Karpas-422 (cell line): ENCODE results near the gene NXPH4. TPM values are rescaled to one million over a fixed set of nuclear protein-coding genes. Genes with fewer than 3 reads are reported as not detected.

Experiments used
- DNase-seq: peaks from one replicate; pipeline ENCODE4 v3.0.0-alpha.2; 2015
- H2AFZ ChIP-seq: fragments of 200-600 bp; sonication (generic); 2 replicates; pipeline ENCODE4 v1.6.1; 2014; ENCODE audit warnings: antibody characterized with exemption, low read length, mixed read lengths
- H3K27ac ChIP-seq: fragments of 200-600 bp; sonication (generic); 2 replicates; pipeline ENCODE4 v1.5.1; 2014; ENCODE audit warnings: mild to moderate bottlenecking, low read length, moderate library complexity
- H3K27me3 ChIP-seq: fragments of 200-600 bp; sonication (generic); 2 replicates; pipeline ENCODE4 v1.6.1; 2014; ENCODE audit warnings: low read length, mixed read lengths
- H3K36me3 ChIP-seq: fragments of 200-600 bp; sonication (generic); 2 replicates; pipeline ENCODE4 v1.6.1; 2014; ENCODE audit warnings: low read length, mixed read lengths; ENCODE audit not compliant: insufficient read depth
- H3K4me1 ChIP-seq: fragments of 200-600 bp; sonication (generic); 2 replicates; pipeline ENCODE4 v1.6.1; 2014; ENCODE audit warnings: mild to moderate bottlenecking, low read length, mixed read lengths
- H3K4me2 ChIP-seq: fragments of 200-600 bp; sonication (generic); 2 replicates; pipeline ENCODE4 v1.6.1; 2014; ENCODE audit warnings: low read length, low read depth, mild to moderate bottlenecking; ENCODE audit not compliant: poor library complexity, severe bottlenecking
- H3K4me3 ChIP-seq: fragments of 200-600 bp; sonication (generic); 2 replicates; pipeline ENCODE4 v1.5.1; 2014; ENCODE audit warnings: mild to moderate bottlenecking, antibody characterized with exemption, low read length, mixed read lengths
- H3K79me2 ChIP-seq: fragments of 200-600 bp; sonication (generic); 2 replicates; pipeline ENCODE4 v1.6.1; 2014; ENCODE audit warnings: mild to moderate bottlenecking, low read length, mixed read lengths
- H3K9ac ChIP-seq: fragments of 200-600 bp; sonication (generic); 2 replicates; pipeline ENCODE4 v1.6.0; 2014; ENCODE audit warnings: low read length
- H3K9me2 ChIP-seq: fragments of 200-600 bp; sonication (generic), shearing (Covaris generic); replicated peaks from 2 replicates; pipeline ENCODE4 v1.6.0; 2014; ENCODE audit warnings: mild to moderate bottlenecking, low read length, moderate library complexity; ENCODE audit not compliant: insufficient read depth
- H3K9me3 ChIP-seq: fragments of 300-700, 200-600 bp; sonication (generic); 2 replicates; pipeline ENCODE4 v1.6.1; 2014; ENCODE audit warnings: low read length, mixed read lengths
- H4K20me1 ChIP-seq: fragments of 200-600 bp; sonication (generic); 2 replicates; pipeline ENCODE4 v1.6.1; 2014; ENCODE audit warnings: mild to moderate bottlenecking, antibody characterized with exemption, low read length, low read depth; ENCODE audit not compliant: insufficient read depth
- total RNA-seq: library from RNA; depleted of rRNA; stranded (reverse); fragments of >200 nt; shearing (Covaris generic); gene quantifications from 2 replicates; pipeline ENCODE4 v1.2.3, GENCODE V29; 2014; ENCODE audit warnings: low replicate concordance

NXPH4 gene
- total RNA-seq, 1 experiment from 2014 or later = 2.9 TPM

- no peak for DNase-seq
- Histone ChIP-seq H3K79me2 (no peaks in the 10 kb centered on the region), H3K36me3 (peaks cover 19% of the 10 kb centered on the region; the same call in 1 of the 2 replicates), H3K27me3 (no peaks in the 10 kb centered on the region), H3K27ac (no peak overlapping the region), H3K4me2 (no peak overlapping the region), H3K9ac (no peak overlapping the region), H3K4me1 (peaks cover 4% of the 10 kb centered on the region), H2AFZ (no peak overlapping the region), H3K9me3 (no peaks in the 10 kb centered on the region), H4K20me1 (no peaks in the 10 kb centered on the region), H3K9me2 (no peaks in the 10 kb centered on the region), H3K4me3 (no peak overlapping the region)
These were observed 43.8 kb downstream of the NXPH4 start for GRCh38 chr12:57260366-57260765.

GRCh38 chr12:57261428-57261865 lies 44.9 kb downstream of the NXPH4 start:
- DNase-seq = no peak
- Histone ChIP-seq H3K4me1 (peaks cover 4% of the 10 kb centered on the region), H3K79me2 (no peaks in the 10 kb centered on the region), H3K36me3 (peaks cover 15% of the 10 kb centered on the region; the same call in 1 of the 2 replicates), H3K9ac (no peak overlapping the region), H3K4me2 (no peak overlapping the region), H3K4me3 (no peak overlapping the region), H2AFZ (no peak overlapping the region), H4K20me1 (no peaks in the 10 kb centered on the region), H3K9me2 (no peaks in the 10 kb centered on the region), H3K27me3 (no peaks in the 10 kb centered on the region), H3K27ac (no peak overlapping the region), H3K9me3 (no peaks in the 10 kb centered on the region)

- no peak overlapping the region for H3K9ac ChIP-seq
- peaks cover 4% of the 10 kb centered on the region for H3K4me1 ChIP-seq
- H3K36me3 ChIP-seq = peaks cover 11% of the 10 kb centered on the region; the same call in 1 of the 2 replicates
- H3K9me2 ChIP-seq = no peaks in the 10 kb centered on the region
- H4K20me1 ChIP-seq = no peaks in the 10 kb centered on the region
- H3K4me3 ChIP-seq = no peak overlapping the region
- H3K4me2 ChIP-seq = no peak overlapping the region
- no peak overlapping the region for H2AFZ ChIP-seq
- H3K79me2 ChIP-seq = no peaks in the 10 kb centered on the region
- H3K9me3 ChIP-seq = no peaks in the 10 kb centered on the region
- H3K27ac ChIP-seq = no peak overlapping the region
- no peak for DNase-seq
- H3K27me3 ChIP-seq = no peaks in the 10 kb centered on the region
These were observed 45.7 kb downstream of the NXPH4 start for GRCh38 chr12:57262126-57262822.

GRCh38 chr12:57263096-57263495 lies 46.5 kb downstream of the NXPH4 start:
- no peaks in the 10 kb centered on the region for H3K9me3 ChIP-seq
- H3K9me2 ChIP-seq = no peaks in the 10 kb centered on the region
- no peak overlapping the region for H3K9ac ChIP-seq
- H4K20me1 ChIP-seq = no peaks in the 10 kb centered on the region
- peaks cover 4% of the 10 kb centered on the region; the same call in 1 of the 2 replicates for H3K36me3 ChIP-seq
- no peaks in the 10 kb centered on the region for H3K79me2 ChIP-seq
- H3K27ac ChIP-seq = no peak overlapping the region
- H3K4me1 ChIP-seq = peaks cover 4% of the 10 kb centered on the region
- H3K4me3 ChIP-seq = no peak overlapping the region
- no peak for DNase-seq
- H3K4me2 ChIP-seq = no peak overlapping the region
- no peaks in the 10 kb centered on the region for H3K27me3 ChIP-seq
- no peak overlapping the region for H2AFZ ChIP-seq

DNA sequence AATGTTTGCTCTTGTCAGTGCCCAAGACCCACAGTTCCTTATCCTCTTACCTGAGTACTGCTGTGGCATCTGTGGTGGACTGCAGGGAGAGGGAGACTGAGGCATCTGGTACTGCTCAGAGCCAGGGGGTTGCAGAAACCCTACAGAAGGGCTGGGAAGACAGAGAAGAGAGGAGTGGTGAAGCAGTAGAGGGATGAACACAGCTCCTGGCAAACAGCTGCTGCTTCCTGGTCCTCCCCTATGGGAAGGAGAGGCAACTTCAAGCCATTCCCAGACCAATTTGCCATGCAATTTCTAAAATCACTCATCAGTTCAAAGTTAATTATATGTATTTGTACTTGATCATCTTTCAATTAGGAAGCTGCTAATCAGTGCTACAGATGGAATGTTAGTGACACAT lies 50.1 kb downstream of the NXPH4 start:
- Histone ChIP-seq H3K9ac (no peak overlapping the region), H3K4me1 (peaks cover 4% of the 10 kb centered on the region), H3K9me3 (no peaks in the 10 kb centered on the region), H3K27ac (no peak overlapping the region), H2AFZ (no peak overlapping the region), H4K20me1 (no peaks in the 10 kb centered on the region), H3K79me2 (no peaks in the 10 kb centered on the region), H3K9me2 (no peaks in the 10 kb centered on the region), H3K36me3 (peaks cover 9% of the 10 kb centered on the region), H3K4me3 (no peak overlapping the region), H3K4me2 (no peak overlapping the region), H3K27me3 (no peaks in the 10 kb centered on the region)
- DNase-seq = no peak

GRCh38 chr12:57268264-57268663 lies 51.7 kb downstream of the NXPH4 start:
- H3K36me3 ChIP-seq = peaks cover 5% of the 10 kb centered on the region

DNA sequence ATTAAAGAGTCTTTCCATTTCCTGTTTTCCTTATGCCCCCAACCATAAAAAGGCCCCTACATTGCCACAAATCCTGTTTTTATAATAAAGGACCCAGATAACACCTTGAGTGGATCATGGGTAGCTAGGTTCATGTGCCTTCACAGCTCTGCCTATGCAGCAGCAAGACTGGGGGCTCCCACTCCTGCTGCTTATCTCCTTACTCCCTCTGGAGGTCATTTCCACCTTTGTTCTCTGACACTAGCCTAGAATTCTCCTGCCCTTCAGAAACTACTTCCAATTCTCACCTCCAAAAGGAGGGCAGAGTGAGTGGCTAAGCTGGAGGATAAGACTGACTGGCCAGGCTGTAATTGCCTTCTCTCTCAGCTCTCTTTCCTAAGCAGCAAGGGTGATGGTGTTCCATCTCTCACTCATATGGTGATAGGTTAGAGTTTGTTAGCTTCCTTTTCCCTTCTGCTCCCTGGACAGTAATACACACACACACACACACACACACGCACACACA lies 54.4 kb downstream of the NXPH4 start:
- Histone ChIP-seq H3K9me2 (no peaks in the 10 kb centered on the region), H3K79me2 (no peaks in the 10 kb centered on the region), H3K4me3 (no peak overlapping the region), H3K36me3 (peaks cover 5% of the 10 kb centered on the region), H3K27me3 (no peaks in the 10 kb centered on the region), H3K27ac (no peak overlapping the region), H3K4me1 (no peaks in the 10 kb centered on the region), H3K9ac (no peak overlapping the region), H3K9me3 (no peaks in the 10 kb centered on the region), H3K4me2 (no peak overlapping the region), H4K20me1 (no peaks in the 10 kb centered on the region), H2AFZ (no peak overlapping the region)
- DNase-seq = no peak

More at GRCh38 chr12:57268264-57268663, 51.7 kb downstream of the NXPH4 start:
- H3K9me2 ChIP-seq = no peaks in the 10 kb centered on the region
- DNase-seq = no peak
- no peak overlapping the region for H3K4me3 ChIP-seq
- no peak overlapping the region for H3K9ac ChIP-seq
- H3K27ac ChIP-seq = no peak overlapping the region
- peaks cover 4% of the 10 kb centered on the region for H3K4me1 ChIP-seq
- no peak overlapping the region for H2AFZ ChIP-seq
- H3K9me3 ChIP-seq = no peaks in the 10 kb centered on the region
- no peaks in the 10 kb centered on the region for H4K20me1 ChIP-seq
- no peaks in the 10 kb centered on the region for H3K27me3 ChIP-seq
- no peak overlapping the region for H3K4me2 ChIP-seq
- no peaks in the 10 kb centered on the region for H3K79me2 ChIP-seq

GRCh38 chr12:57272337-57273151 lies 56.0 kb downstream of the NXPH4 start:
- H3K4me1 ChIP-seq = no peaks in the 10 kb centered on the region
- H3K9me3 ChIP-seq = no peaks in the 10 kb centered on the region
- no peak overlapping the region; the same call in 1 of the 2 replicates for H3K27ac ChIP-seq
- H3K9ac ChIP-seq = no peak overlapping the region
- no peak overlapping the region for H3K4me3 ChIP-seq
- H3K36me3 ChIP-seq = peaks cover 5% of the 10 kb centered on the region
- no peaks in the 10 kb centered on the region for H4K20me1 ChIP-seq
- no peak overlapping the region for H3K4me2 ChIP-seq
- H3K9me2 ChIP-seq = no peaks in the 10 kb centered on the region
- no peaks in the 10 kb centered on the region for H3K79me2 ChIP-seq
- DNase-seq = no peak
- H3K27me3 ChIP-seq = no peaks in the 10 kb centered on the region
- H2AFZ ChIP-seq = no peak overlapping the region
